ENCODE measurements around the gene NELL1. TPM values are rescaled to one million over a fixed set of nuclear protein-coding genes. Genes with fewer than 3 reads are reported as not detected.

The NELL1 gene
- total and polyA plus RNA-seq, 2 donors (not counting 3 experiments of a cell fraction or from before 2014, with no cell fraction given), result not detected

DNA sequence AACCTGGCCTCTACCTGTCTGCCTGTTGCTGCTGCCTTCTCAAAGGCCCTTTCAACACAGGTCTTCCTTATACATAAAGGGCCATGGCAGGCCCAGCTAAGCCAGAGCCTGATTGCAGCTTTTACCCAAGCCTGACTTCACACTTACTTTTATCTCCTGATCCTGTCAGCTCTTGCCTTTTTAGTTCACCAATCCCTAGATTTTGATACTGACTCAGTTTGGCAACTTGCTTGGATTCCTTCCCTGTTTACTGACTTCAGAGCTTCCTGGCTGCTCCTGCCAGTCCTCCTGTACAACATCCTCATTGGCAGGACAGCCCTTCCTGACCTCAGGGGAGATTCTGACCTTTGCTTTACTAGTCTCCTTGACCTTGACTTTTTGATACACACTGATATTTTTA, 195.2 kb downstream of the NELL1 start:
- Histone ChIP-seq H3K9me1 (replicated peaks; ENCODE audit: control insufficient read depth, extremely low read depth, insufficient read depth, low read length) (no peaks in the 10 kb centered on the region), H3K27me3 (ENCODE audit: control insufficient read depth in 2 of 2, insufficient read depth in 2 of 2, low read length in 2 of 2) (no peaks in the 10 kb centered on the region), H2AFZ (ENCODE audit: low read depth, low read length) (no peak overlapping the region), H3K9ac (replicated peaks; ENCODE audit: extremely low read depth, insufficient read depth, low read length) (no peak overlapping the region), H3K27ac (ENCODE audit: insufficient read depth, low read depth, low read length) (no peak overlapping the region), H3K4me2 (ENCODE audit: insufficient read depth, low read length) (no peak overlapping the region), H3K4me1 (ENCODE audit: control insufficient read depth, extremely low read depth, insufficient read depth, low read length) (no peaks in the 10 kb centered on the region), H4K20me1 (replicated peaks; ENCODE audit: control insufficient read depth, extremely low read depth, insufficient read depth, low read length) (no peaks in the 10 kb centered on the region), H3K9me3 (replicated peaks; ENCODE audit: control insufficient read depth, insufficient read depth, low read length) (peaks cover 3% of the 10 kb centered on the region), H3K36me3 (ENCODE audit: control insufficient read depth in 2 of 2, extremely low read depth in 1 of 2, insufficient read depth in 2 of 2, low read length in 2 of 2) (no peaks in the 10 kb centered on the region), H3K79me2 (ENCODE audit: control insufficient read depth, insufficient read depth, low read length) (no peaks in the 10 kb centered on the region), H3K4me3 (replicated peaks in 1 of 3; ENCODE audit: insufficient read depth in 1 of 3, low read depth in 1 of 3, low read length in 3 of 3) (no peak overlapping the region)
- no TSS peak for BruUV-seq (replicated peaks)
- CTCF ChIA-PET, result no interaction called here
- FAIRE-seq (no peak), DNase-seq (ENCODE audit: low read depth, low spot score) (no peak)
- TF ChIP-seq MYC (IDR thresholded peaks at IDR 0.05; ENCODE audit: low read depth, low read length) (no peak), POLR2A (IDR thresholded peaks at IDR 0.05; ENCODE audit: low read depth, low read length) (no peak), FOS (IDR thresholded peaks at IDR 0.05; ENCODE audit: borderline replicate concordance, insufficient read depth, low read length) (no peak), GATA2 (IDR thresholded peaks at IDR 0.05; ENCODE audit: insufficient read depth, insufficient read length, low read depth, low read length) (no peak), POLR2AphosphoS5 (IDR thresholded peaks at IDR 0.05; ENCODE audit: insufficient read depth, low read depth, low read length) (no peak), EZH2 (IDR thresholded peaks at IDR 0.05; ENCODE audit: borderline replicate concordance, low read depth, low read length, severe bottlenecking) (no peak), JUN (IDR thresholded peaks at IDR 0.05; ENCODE audit: borderline replicate concordance, insufficient read depth, insufficient read length, low read depth) (no peak)
- TF ChIP-seq, protein P1, sequence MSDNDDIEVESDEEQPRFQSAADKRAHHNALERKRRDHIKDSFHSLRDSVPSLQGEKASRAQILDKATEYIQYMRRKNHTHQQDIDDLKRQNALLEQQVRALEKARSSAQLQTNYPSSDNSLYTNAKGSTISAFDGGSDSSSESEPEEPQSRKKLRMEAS (IDR thresholded peaks at IDR 0.05; ENCODE audit: insufficient read depth, insufficient read length), result no peak
- TF ChIP-seq, protein P2, sequence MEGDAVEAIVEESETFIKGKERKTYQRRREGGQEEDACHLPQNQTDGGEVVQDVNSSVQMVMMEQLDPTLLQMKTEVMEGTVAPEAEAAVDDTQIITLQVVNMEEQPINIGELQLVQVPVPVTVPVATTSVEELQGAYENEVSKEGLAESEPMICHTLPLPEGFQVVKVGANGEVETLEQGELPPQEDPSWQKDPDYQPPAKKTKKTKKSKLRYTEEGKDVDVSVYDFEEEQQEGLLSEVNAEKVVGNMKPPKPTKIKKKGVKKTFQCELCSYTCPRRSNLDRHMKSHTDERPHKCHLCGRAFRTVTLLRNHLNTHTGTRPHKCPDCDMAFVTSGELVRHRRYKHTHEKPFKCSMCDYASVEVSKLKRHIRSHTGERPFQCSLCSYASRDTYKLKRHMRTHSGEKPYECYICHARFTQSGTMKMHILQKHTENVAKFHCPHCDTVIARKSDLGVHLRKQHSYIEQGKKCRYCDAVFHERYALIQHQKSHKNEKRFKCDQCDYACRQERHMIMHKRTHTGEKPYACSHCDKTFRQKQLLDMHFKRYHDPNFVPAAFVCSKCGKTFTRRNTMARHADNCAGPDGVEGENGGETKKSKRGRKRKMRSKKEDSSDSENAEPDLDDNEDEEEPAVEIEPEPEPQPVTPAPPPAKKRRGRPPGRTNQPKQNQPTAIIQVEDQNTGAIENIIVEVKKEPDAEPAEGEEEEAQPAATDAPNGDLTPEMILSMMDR (IDR thresholded peaks at IDR 0.05; ENCODE audit: extremely low read depth in 1 of 2, insufficient read depth in 1 of 2, low read depth in 1 of 2, low read length in 2 of 2), result no peak
- intact Hi-C loops (cut with micrococcal nuclease), result no loop called here
- dilution Hi-C loops (cut with MboI; ENCODE audit: extremely low pct_ligation_motif_present, low sequenced_read_pairs), result no loop called here
- POLR2A ChIA-PET, result no interaction called here

Measured in endothelial cell of umbilical vein (primary cell).